Prostate gland (tissue), 2 donors: Measurements from ENCODE around the gene PI4KB.

Experiments used
- POLR2AphosphoS5 ChIP-seq: sonication (generic); formaldehyde crosslinking; IDR thresholded peaks from one replicate; pipeline ENCODE4 v1.6.1; 2017; ENCODE audit warnings: antibody characterized with exemption
- TF ChIP-seq, protein P1 (sequence below), 4 experiments: fragments of 200-600 bp in 2 of 4; fragments of 450-650 bp in 2 of 4; sonication (generic) in 2 of 4; IDR thresholded peaks; 1 replicate in 3 of 4; 2 replicates in 1 of 4; pipeline ENCODE4 v1.5.1; 2016 to 2019; ENCODE audit warnings: antibody characterized with exemption in 4 of 4, mild to moderate bottlenecking in 2 of 4, moderate library complexity in 2 of 4

DNA sequence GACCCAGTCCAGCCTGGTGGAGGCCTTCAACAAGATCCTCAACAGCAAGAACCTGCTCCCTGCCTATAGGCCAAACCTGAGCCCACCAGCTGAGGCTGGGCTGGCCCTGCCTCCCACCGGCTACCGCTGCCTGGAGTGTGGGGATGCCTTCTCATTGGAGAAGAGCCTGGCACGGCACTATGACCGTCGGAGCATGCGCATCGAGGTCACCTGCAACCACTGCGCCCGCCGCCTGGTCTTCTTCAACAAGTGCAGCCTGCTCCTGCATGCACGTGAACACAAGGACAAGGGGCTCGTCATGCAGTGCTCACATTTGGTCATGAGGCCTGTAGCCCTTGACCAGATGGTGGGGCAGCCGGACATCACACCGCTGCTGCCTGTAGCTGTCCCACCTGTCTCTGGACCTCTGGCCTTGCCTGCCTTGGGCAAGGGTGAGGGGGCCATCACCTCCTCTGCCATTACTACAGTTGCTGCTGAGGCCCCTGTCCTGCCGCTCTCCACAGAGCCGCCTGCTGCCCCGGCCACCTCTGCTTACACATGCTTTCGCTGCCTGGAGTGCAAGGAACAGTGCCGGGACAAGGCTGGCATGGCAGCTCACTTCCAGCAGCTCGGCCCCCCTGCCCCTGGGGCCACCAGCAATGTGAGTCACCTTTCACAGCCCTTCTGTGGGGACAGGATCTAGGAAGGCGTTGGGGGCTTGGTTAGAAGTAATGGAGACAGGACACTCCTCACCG, 39.3 kb downstream of the PI4KB start:
- TF ChIP-seq, protein P1, sequence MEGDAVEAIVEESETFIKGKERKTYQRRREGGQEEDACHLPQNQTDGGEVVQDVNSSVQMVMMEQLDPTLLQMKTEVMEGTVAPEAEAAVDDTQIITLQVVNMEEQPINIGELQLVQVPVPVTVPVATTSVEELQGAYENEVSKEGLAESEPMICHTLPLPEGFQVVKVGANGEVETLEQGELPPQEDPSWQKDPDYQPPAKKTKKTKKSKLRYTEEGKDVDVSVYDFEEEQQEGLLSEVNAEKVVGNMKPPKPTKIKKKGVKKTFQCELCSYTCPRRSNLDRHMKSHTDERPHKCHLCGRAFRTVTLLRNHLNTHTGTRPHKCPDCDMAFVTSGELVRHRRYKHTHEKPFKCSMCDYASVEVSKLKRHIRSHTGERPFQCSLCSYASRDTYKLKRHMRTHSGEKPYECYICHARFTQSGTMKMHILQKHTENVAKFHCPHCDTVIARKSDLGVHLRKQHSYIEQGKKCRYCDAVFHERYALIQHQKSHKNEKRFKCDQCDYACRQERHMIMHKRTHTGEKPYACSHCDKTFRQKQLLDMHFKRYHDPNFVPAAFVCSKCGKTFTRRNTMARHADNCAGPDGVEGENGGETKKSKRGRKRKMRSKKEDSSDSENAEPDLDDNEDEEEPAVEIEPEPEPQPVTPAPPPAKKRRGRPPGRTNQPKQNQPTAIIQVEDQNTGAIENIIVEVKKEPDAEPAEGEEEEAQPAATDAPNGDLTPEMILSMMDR (IDR thresholded peaks at IDR 0.05) = no peak
- TF ChIP-seq POLR2AphosphoS5 = no peak
